Measurements from ENCODE around the gene HP1BP3.

DNA sequence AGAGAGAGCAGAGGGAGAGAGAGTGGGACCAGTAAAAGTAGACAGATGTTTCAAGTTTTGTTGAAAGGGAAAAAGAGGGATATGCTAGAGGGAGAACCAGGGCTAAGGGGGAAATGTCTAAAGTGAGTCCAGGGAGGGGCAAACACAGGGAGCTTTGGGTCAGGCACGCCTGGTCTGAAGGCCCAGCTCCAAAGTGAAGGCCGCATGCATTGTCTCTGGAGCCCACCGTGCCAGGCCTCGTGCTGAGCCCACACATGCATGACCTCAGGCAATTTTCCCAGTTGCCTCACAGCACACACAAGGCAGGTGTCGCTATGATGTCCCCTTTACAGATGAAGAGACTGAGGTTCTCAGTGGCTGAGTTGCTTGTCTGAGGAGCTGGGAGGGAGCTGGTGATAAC is 85.3 kb downstream of the HP1BP3 start:
- TF ChIP-seq, protein P1, sequence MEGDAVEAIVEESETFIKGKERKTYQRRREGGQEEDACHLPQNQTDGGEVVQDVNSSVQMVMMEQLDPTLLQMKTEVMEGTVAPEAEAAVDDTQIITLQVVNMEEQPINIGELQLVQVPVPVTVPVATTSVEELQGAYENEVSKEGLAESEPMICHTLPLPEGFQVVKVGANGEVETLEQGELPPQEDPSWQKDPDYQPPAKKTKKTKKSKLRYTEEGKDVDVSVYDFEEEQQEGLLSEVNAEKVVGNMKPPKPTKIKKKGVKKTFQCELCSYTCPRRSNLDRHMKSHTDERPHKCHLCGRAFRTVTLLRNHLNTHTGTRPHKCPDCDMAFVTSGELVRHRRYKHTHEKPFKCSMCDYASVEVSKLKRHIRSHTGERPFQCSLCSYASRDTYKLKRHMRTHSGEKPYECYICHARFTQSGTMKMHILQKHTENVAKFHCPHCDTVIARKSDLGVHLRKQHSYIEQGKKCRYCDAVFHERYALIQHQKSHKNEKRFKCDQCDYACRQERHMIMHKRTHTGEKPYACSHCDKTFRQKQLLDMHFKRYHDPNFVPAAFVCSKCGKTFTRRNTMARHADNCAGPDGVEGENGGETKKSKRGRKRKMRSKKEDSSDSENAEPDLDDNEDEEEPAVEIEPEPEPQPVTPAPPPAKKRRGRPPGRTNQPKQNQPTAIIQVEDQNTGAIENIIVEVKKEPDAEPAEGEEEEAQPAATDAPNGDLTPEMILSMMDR (IDR thresholded peaks at IDR 0.05): no peak
- TF ChIP-seq EZH2 (IDR thresholded peaks at IDR 0.05): no peak
- TF ChIP-seq EZH2phosphoT487 (IDR thresholded peaks at IDR 0.05): no peak
